NCI-H2029 (cell line): ENCODE measurements around the gene ANKMY2.
"Not testable (repeated sequence)": the region's sequence is repeated elsewhere in the genome, so short reads cannot be mapped to it uniquely, and the experiment has no call there.

Experiments
- DNase-seq: peaks from one replicate; lab custom pipeline; 2025; lab: John Stamatoyannopoulos, UW

ANKMY2 gene

DNA sequence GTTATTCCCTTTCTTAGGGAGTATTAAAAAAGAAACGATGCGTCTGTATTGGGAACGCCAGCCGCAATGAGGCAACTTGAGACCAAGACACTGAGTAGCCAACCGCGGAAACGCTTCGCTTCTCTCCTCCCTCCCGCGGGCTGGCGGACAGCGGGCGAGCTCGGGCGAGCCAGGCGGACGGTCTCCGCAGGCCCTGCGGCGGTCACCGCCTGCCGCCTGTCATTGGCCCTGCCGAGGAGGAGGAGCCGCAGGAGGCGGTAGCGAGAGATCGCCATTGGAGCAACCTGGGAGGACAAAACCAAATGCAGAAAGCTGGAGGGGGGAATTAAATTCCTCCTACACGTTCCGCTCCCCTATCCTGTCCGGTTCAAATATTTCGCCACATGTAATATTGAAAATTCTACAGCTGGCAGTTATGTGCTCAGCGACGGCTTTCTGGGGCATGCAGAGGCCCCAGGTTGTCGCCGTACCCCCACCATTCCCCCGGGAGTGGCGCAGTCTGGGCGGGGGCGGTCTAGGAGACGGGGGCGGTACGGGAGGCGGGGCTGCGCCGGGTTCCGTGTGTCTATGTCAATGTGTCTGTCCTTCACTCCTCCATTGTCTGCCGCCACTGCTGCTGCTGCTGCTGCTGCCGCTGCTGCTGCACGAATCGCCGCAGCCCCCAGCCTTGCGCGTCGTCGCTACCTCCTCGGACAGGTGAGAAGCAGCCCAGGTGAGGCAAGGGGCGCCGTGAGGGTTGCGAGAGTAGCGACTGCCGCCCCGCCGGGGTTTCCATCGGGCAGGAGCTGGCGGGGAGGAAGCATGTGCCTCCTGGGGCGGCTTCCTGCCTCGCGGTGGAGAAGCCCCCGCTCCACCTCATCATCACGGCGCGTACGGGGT is at the start of gene ANKMY2, which contains the start of gene BZW2:
Gene ANKMY2 (minus strand): TSS at position 162 of the 879 bp plus-strand sequence. CDS start 181 bp downstream, outside the sequence.
Gene BZW2 (plus strand): TSS at position 589 of the 879 bp plus-strand sequence. CDS start 19,263 bp downstream, outside the sequence.
- DNase-seq, result peak; percentile 96

DNA sequence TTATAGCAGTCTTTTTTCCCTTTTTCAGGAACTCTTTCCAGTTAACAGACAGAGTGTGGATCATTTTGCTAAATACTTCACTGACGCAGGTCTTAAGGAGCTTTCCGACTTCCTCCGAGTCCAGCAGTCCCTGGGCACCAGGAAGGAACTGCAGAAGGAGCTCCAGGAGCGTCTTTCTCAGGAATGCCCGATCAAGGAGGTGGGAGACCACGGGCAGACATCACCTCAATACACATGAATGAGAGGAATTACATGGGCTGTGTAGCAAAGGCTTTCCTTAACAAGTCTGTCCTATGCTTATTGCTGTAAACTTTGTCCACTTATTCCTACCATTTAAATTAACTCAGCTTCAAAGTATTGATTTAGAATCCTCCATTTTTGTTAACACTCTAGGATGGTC is 49.3 kb upstream of the ANKMY2 start:
- DNase-seq, result no peak

DNA sequence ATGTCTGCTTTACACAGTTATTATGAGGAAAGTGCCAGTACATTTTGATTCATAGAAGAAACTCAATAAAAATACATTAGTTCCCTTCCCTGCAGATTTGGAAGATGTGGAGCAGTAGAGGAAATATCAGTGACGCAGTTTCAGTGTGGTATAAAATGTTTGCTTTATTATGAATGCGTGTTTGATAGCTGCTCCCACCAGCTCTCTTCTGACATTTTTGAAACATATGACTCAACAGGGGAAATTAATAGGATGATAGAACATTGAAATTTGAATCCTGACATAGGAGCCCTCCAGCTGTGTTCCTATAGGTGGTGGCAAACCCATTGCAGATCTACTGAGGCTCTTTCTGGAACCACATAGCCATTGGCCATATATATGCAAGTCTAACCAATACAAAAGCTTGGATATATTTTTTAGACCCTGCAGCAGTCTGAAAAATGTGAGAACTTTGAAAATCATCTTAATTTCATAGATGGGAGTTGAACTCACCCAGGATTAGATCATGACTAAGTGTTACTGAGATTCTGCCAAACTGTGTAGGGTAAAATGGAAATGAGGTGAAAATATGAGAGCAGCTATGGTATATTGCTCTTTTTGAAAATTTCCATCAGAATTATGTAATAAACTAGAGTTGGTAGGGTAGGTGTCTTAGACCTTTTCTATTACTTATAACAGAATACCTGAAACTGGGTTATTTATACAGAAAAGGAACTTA is 48.2 kb upstream of the ANKMY2 start:
- DNase-seq, result no peak

DNA sequence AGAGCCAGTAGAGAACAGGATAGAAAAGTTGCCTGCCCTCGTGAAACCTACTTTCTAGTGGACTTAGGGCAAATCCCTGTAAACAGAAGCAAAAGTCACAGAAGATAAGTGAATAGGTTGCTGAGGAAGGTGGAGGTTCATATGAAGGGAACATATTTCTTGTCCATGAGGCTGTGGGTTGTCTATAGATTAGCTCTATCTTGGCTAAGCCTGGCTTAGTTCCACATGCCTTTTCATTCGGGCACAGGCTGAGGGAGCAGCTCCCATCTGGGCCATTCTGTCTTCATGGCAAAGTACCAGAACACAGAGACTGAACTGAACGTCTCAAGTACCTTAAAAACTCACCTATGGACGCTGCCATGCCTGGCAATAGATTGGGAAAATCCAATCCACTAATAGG is 45.7 kb upstream of the ANKMY2 start:
- no peak for DNase-seq

DNA sequence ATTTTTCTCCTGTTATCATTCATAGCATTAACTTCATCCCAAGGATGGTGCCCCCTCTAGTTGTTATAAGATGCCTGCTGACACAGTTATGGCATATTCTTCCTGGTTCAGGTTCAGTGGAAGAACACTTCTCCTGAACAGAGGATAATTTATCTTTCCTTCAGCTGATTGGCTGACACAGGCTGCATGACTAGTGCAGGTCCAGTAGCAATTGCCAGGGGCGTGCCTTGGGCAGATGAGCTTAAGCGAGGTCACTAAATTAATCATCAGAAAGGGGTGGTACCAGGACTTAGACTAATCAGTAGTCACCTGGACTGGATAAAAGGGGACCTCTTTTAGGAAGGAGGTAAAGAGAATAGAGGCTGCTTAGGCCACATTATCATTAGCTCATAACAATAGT is 42.7 kb upstream of the ANKMY2 start:
- no peak for DNase-seq

DNA sequence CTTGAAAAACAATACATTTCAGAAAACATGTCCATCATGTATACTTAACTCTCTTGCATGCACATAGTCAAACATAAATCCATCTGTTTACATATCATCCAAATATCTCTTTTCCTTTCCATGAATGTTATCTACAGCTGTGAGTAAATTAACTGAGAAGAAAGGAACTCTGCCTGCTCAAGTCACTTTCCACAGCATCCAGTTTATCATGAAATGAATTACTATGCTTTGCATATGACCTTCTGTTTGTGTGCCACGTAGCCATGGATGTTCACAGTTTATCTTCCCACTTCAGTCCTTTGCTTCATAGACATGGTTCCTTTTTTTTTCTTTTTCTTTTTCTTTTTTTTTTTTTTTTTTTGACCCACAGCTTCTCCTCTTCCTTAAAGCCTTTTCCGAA is 40.0 kb upstream of the ANKMY2 start:
- no peak for DNase-seq

DNA sequence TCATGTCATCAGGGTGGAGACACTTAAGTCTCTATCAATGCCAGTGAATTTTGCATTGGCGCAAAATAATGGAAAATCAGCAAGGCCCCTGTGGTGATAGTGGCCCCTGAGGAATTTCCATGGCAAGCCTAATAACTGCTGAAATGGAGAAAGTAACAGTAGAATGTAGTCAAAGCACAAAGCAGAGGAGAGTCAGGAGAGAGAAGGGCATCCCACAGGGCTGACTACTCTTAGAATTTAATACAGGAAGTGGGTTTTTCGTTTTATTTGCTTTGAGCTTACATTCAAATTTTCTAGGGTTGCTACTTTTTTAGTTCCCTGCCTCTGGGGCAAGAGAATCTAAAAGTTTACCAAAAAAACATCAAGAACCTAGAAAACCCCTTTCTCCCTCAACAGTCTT is 39.4 kb upstream of the ANKMY2 start:
- no peak for DNase-seq

DNA sequence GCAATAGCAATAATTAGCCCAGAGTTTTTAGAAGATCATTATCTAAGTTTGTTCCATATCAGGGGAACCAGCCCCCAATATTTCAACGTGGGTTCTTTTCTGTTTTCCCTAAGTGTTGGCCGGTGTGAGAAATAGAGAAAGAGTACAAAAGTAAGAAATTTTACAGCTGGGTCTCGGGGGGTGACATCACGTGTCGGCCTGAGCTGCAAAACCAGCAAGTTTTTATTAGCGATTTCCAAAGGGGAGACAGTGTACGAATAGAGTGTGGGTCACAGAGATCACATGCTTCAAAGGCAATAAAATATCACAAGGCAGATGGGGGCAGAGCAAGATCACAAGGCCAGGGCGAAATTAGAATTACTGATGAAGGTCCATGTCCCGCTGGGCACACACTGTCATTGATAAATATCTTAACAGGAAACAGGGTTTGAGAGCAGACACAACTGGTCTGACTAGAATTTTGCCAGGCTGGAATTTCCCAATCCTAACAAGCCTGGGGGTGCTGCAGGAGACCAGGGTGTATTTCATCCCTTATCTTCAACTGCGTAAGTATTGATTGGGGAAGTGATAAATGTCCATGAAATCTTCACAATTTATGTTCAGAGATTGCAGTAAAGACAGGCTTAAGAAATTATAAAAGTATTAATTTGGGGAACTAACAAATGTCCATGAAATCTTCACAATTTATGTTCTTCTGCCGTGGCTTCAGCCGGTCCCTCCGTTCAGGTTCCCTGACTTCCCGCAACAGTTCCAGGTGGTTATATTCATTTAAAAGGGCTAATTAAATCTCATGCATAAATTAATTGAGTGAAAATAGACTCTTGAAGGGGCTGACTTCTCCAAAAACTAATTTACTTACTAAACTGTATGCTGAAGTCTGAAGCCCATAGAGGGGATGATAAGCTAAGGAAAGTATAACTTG is 33.4 kb upstream of the ANKMY2 start:
- not testable (repeated sequence) for DNase-seq

DNA sequence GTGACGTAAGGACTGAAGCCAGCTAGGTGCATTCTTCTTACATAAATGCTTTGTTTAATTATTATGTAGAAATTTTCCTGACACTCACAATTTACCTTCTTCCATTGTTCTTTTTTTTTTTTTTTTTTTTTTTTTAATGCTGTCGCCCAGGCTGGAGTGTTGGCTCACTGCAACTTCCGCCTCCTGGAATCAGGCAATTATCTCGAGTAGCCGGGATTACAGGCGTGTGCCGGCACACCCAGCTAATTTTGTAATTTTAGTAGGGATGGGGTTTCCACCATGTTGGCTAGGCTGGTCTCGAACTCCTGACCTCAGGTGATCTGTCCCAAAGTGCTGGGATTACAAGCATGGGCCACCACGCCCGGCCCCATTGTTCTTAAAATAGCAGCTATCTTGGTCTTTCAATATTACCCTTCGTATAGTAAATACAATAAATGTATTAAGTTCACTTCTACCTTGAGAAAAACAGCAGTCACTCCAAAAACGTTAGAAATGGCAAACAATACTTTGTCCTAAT is 32.5 kb upstream of the ANKMY2 start:
- DNase-seq, result no peak

DNA sequence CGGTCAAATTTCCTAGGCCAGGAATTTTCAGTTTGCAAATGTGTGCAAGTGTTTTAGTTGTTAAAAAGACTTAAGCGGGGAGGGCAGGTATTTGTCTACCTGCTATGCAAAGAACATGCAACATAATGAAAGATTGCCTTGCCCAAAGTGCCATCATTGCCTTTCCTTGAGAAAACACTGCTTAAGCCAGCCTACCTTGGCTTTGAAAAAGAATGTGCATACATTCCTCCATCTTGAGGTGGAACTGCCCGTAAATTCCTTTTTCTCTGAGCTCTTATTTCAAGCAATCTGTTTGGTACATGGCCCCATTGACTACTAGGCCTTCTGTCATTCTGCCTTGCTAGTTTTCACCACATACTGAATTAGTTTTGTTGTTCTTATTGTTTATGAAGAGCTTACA is 29.7 kb upstream of the ANKMY2 start:
- DNase-seq, result no peak

DNA sequence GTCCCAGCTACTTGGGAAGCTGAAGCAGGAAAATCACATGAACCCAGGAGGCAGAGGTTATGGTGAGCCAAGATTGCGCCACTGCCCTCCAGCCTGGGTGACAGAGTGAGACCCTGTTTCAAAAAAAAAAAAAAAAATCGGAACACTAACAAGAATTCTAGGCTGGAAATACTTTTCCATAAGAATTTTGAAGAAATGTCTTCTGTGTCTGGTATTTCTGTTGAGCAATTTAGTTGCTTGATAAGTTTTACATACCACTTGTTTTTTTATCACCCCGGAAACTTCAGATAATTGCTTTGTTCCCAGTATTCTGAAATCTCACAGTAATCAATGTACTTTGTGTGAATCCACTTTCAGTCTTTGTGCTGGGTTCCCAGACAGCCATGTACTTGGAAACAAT is 26.3 kb upstream of the ANKMY2 start:
- no peak for DNase-seq

DNA sequence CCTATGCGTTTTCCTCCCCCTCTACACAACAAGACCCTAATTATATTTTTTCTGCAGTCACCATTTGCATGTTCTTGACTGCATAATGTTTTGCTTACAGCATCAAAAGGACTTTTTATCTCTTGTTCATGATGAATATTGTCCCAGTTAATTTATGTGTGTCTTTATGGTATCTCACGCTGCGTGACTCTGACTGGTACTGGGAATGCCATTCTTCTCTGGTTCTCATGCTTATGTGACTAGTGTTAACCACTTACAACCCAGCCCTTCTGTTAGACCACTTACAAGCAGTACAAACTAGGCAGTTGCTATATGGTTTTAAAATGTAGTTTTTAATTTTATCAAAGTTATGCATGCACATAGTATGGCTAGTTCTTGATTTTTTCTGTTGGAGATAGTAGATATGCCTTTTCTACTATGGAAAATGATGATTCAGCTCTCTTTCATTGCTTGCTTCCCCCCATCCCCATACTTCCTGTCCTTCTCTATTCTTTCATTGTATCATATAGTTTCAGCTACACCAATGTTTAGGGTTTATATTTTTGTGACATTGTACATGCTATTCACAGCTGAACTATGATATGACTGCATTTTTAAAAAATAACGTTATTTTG is 25.3 kb upstream of the ANKMY2 start:
- no peak for DNase-seq

DNA sequence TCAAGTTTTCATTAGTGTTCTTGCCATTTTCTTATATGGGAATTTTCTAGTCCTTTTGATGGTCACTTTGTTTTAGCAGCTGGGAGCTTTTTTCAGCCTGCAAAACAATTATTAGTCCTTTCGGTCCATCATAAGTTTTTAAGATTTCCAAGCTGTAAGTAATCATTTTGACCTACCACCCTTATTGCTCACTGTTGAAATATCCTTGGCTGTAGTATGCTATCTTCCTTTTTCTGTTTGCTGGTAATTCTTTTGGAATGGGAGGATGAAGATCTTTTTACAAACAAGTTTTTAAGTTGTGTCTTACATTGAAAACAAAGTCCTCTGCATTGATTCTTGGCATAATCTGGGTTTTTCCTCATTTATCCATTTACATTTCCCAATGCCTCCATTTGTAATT is 24.5 kb upstream of the ANKMY2 start:
- no peak for DNase-seq

DNA sequence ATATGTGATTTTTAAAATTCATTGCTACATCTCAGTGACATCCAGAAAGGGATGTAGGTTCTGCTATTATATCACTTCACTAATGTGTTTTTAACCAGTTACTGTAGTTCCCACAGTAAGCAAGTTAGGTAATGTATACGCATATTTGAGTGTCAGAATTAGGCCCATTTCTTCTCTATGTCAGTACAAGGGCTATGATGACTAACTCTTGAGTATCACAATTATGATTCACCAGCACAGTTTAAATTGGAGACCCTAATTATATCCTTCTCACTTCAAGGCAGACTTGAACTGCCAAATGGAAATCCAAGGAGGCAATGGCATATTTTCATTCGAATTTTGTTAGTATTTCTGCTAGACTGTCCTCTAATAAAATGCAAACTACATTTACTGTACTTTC is 24.0 kb upstream of the ANKMY2 start:
- no peak for DNase-seq

DNA sequence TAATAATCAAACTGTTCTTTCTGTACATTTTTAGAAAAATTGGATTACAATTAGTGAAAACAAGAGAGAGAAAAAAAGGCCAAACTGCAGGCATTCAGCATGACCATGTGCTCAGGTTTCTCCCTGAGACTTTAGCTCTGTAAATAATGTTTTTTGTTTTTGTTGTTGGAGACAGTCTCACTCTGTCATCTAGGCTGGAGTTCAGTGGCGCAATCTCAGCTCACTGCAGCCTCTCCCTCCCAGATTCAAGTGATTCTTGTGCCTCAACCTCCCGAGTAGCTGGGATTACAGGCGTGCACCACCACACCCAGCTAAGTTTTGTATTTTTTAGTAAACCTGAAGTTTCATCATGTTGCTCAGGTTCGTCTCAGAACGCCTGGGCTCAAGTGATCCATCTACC is 23.4 kb upstream of the ANKMY2 start:
- no peak for DNase-seq

DNA sequence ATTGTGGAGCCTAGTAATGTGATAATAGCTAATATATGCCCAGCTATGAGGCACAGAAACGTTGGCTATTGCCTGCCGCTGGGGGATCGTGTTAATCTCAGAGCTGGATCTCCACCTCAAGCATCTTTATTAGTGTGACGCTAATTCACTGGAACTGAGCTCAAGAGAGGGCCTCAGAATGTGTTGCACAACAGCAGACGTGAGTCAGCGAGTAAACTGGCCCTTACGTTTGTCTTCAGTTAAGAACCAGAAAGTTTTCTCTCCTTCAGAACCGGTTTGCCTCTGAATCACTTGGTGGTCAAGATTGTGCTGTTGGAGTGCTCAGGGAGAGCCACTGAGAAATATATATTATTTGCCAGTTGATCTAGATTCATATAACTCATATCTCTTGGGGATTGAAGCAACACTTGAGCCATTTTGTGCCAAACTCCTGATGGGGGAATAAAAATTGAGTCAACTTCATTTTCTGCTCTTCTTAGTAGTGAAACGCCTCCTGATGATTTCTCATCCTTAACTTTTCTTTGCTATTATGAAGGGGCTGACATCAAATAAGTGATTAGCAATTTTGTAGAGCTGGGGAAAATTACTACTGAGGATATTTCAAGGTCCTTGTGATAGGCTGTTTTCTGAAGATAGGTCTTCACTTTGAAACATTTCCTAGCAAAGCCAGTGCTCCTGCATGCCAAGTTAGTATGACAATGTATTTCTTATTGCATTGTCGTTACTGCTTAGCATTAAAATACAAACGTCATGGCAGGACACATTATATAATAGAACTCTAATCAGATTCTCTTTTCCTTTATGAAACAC is 22.7 kb upstream of the ANKMY2 start:
- no peak for DNase-seq

DNA sequence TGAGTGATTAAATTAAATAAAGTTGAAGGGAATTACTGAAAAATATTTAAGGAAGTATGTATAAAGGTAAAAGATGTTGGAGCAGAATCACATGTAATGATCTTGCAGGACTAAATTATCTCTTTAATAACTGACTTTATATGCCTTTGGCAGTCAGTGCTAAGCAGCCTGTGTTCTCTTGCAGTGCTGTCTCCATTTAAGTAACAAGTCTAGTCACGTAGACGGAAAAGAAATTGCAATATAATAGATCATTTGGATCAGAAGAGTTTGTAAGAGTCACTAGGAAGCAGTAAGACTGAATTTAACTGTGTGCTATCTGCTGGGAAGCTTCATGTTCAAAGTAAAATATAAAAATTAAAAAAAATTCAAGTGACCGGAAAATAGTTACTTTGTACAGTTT is 21.8 kb upstream of the ANKMY2 start:
- DNase-seq, result no peak

DNA sequence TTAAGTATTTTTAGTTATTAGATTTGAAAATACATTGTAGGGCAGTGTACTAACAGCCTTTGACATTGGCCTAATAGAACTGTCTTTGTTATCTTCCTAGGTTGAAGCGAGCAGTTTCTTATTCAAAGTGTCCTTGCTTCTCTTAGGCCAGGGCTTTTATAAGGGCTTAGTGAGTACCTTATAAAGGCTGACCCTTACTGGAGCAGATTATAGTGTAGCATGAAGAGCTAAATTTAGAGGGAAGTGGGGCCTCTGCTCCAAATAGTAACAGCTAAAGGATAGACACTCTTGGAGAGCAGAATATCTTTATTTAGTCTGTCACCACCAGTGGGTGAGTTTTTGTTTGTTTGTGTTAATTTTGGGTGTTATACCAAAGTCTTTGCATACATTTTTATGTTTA is 16.4 kb upstream of the ANKMY2 start:
- no peak for DNase-seq

DNA sequence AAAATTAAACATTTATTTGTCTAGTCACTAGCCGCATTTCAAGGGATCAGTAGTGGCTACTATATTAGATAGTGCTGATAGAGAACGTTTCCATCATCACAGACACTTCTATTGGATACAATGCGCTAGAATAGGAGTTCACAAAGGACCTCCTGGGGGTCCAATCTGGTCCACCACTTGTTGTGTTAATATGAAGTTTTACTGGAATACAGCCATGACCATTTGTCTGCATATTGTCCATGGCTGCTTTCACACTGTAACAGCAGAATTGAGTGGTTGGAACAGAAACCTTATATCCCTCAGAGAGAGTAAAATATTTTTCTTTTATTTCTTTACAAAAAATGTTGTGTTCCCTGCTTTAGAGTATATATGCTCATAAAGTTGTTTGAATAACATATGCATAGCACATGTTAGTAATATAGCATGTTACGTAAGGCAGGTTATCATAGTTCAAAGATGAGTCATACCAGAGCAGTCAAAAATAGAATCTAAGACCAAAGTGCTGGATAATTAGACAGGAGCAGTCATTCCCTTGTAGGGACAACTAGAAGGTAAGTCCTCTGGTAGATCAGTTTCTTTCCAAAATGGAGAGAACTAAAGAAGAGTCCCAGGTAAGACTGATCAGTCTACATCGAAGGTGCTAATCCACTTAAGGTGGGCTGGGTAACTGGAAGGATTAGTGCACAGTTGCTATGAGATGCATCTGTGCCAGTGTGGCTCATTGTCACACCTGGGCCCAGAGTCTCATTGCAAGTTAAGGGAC is 15.3 kb upstream of the ANKMY2 start:
- DNase-seq, result no peak
